HG02884 (cell line): ENCODE results near the gene CRTC3.
"Not testable (repeated sequence)": the region's sequence is repeated elsewhere in the genome, so short reads cannot be mapped to it uniquely, and the experiment has no call there.

Source experiments
- ATAC-seq: cut with Tn5 transposase; IDR thresholded peaks from one replicate; pipeline ENCODE4 v1.9.1; 2021; ENCODE audit warnings: mild to moderate bottlenecking, moderate library complexity; ENCODE audit not compliant: unreplicated experiment

CRTC3 gene

GRCh38 chr15:90645873-90646575 lies 116.3 kb downstream of the CRTC3 start:
- ATAC-seq = no peak

- no peak for ATAC-seq
These were observed 117.1 kb downstream of the CRTC3 start for GRCh38 chr15:90646662-90647305.

- ATAC-seq = no peak
These were observed 117.6 kb downstream of the CRTC3 start for GRCh38 chr15:90647326-90647725.

GRCh38 chr15:90648137-90649070 lies 118.7 kb downstream of the CRTC3 start:
- ATAC-seq = peak; percentile 50

GRCh38 chr15:90650117-90650955 lies 120.6 kb downstream of the CRTC3 start:
- no peak for ATAC-seq

- ATAC-seq = no peak
These were observed 121.4 kb downstream of the CRTC3 start for GRCh38 chr15:90650956-90651689.

GRCh38 chr15:90654233-90655136 lies 124.8 kb downstream of the CRTC3 start:
- ATAC-seq = no peak

- ATAC-seq = peak; percentile 42
These were observed 127.9 kb downstream of the CRTC3 start for GRCh38 chr15:90657520-90658172.

GRCh38 chr15:90659481-90659880 lies 129.8 kb downstream of the CRTC3 start:
- no peak for ATAC-seq

- ATAC-seq = peak; percentile 50
These were observed 130.7 kb downstream of the CRTC3 start for GRCh38 chr15:90660195-90660998.

- ATAC-seq = not testable (repeated sequence)
These were observed 131.2 kb downstream of the CRTC3 start for GRCh38 chr15:90660999-90661330.

GRCh38 chr15:90664081-90664461 lies 134.3 kb downstream of the CRTC3 start:
- not testable (repeated sequence) for ATAC-seq

- no peak for ATAC-seq
These were observed 135.0 kb downstream of the CRTC3 start for GRCh38 chr15:90664650-90665287.

- peak; percentile 57 for ATAC-seq
These were observed 135.8 kb downstream of the CRTC3 start for GRCh38 chr15:90665288-90666134.

- no peak for ATAC-seq
These were observed 136.6 kb downstream of the CRTC3 start for GRCh38 chr15:90666135-90666909.
